ENCODE measurements around the gene CD8A.

DNA sequence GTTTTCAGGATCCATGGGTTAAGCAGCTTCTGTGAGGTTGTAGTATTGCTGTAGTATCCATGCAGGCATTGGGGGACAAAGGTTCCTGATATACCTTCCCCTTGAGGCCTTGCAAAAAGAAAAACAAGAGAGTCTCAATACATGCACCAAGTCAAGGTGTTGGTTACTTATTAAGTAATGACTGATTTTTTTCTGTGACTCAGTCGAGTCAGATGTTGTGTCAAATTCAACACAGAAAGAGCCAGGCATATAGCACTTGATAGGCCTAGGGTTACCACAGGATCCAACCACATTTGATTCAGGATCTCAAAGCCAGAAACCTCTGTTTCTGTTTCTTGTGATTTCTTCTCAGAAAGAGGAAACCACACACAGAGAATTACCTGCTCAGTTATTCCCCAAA lies 24.9 kb upstream of the CD8A start:
- TF ChIP-seq FOXP2 (optimal IDR thresholded peaks at IDR 0.05; ENCODE audit: control extremely low read depth, extremely low read length, insufficient read depth): no peak
- TF ChIP-seq EZH2 (IDR thresholded peaks at IDR 0.05): no peak
